Activated CD8-positive, alpha-beta memory T cell treated with anti-CD3 and anti-CD28 coated beads for 48 hours (primary cell): ENCODE measurements around the gene TMEM186.
"Not testable (repeated sequence)": the region's sequence is repeated elsewhere in the genome, so short reads cannot be mapped to it uniquely, and the experiment has no call there.

ENCODE experiments used
- DNase-seq, 3 experiments: peaks; one replicate each; pipeline ENCODE4 v3.0.0-alpha.2; 2020; ENCODE audit warnings: low read depth in 2 of 3, low spot score in 2 of 3

The TMEM186 gene, protein sequence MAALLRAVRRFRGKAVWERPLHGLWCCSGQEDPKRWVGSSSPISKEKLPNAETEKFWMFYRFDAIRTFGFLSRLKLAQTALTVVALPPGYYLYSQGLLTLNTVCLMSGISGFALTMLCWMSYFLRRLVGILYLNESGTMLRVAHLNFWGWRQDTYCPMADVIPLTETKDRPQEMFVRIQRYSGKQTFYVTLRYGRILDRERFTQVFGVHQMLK

DNA sequence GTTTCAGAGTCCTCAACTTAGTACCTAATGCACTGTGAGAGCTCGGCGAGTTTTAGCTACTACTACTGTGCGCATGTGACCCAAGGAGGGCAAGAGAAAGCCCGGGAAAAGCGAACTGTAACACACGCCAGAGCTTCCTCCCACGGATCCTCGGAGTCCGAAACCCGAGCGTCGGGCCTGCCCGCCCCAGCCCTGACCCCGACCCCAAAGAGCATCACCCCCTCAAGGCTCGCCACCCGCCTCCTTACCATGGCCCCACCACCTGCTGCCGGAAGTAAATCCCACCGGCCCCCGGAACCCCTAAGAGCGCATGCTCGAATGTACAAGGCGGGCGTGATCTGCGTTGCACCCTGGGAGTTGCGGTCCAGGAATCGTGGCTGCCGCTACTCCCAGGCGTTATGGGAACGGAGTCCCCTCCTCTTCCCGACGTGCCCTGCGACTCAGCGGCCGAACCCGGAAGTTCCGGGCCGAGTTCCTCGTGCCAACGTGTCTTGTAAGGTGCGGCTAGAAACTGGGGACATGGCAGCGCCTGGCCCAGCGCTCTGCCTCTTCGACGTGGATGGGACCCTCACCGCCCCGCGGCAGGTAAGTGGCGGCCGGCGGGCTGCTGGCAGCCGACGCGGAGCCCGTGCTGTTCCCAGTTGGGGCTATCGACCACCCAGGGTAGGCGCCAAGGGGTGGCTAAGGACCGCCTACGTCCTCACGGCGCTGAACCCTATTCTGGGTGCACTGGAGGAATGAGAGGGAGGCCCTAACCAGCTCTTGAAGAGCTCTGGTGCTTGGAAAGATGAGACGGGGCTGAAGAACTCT is at the start of gene TMEM186, which contains the start of gene PMM2:
Gene TMEM186, minus strand, starts transcription at position 276 of the 810 bp plus-strand sequence. Its CDS starts 25 bp downstream, at position 251.
Gene PMM2, plus strand, starts transcription at position 476 of the 810 bp plus-strand sequence. Its CDS starts 44 bp downstream, at position 520.
- peak; percentile 76 to 90 (median 88) for DNase-seq

DNA sequence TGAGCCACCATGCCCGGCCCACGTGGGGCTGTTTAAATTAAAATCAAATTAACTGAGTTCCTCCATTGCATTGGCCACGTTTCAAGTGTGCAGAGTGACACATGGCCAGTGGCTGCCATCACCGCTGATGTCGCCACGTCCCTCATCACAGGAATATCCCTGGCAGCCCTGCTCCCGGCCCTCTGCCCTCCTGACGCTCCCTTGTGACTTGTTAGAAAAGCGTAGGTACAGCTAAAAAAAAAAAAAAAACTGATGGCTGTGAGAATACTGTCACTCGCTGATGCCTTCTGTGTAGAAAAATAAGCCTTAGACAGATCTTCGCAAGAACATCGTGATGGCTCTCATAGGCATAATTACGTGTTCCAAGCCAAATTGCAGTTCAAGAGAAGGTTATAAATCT is 49.7 kb upstream of the TMEM186 start:
- DNase-seq = no peak

GRCh38 chr16:8846401-8846932 is 49.0 kb upstream of the TMEM186 start:
- DNase-seq = no peak

DNA sequence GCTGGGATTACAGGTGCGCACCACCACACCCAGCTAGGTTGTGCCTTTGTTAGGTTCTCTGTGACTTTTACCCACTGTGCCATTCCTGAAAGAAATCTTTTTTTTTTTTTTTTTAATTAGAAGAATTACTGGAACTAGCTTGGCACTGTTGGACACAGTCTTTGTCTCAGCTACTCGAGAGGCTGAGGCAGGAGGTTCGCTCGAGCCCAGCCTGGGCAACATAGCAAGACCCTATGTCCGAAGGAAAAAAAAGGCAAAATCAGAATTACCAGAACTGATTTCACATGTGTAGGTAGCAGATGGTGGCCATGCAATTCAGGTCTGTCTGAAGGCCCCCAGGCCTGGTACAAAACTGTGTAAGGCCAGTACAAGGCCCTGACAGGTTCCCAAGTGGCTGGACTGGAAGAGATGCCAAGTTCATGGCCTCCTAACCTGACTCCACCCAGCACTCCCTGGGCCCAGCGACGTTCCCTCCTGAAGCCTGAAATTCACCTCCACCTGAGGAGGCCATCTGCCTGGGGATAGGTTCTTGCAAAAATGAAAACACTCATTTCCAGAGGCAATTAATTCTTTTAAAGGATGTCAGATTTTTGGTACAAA is 48.4 kb upstream of the TMEM186 start:
- no peak for DNase-seq

DNA sequence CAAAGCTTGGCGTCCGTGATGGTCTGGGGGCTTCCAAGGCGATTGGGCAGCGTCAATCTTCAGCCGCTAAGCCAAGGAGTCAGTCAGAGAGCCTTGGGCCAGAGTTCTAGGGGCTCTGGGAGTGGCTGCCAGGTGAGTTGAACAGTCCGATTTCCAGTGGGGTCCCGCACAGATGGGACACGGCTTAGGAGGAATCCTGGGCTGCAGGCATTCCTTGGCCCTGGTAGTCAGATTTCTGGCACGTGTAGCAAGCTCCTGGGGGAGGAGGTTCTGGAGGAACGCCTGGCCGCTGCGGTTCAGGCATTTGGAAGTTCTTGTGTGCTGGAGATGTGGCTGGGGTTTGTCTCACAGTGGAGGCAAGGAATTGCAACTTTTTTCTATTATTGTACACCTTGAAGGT is 45.9 kb upstream of the TMEM186 start:
- not testable (repeated sequence) for DNase-seq

DNA sequence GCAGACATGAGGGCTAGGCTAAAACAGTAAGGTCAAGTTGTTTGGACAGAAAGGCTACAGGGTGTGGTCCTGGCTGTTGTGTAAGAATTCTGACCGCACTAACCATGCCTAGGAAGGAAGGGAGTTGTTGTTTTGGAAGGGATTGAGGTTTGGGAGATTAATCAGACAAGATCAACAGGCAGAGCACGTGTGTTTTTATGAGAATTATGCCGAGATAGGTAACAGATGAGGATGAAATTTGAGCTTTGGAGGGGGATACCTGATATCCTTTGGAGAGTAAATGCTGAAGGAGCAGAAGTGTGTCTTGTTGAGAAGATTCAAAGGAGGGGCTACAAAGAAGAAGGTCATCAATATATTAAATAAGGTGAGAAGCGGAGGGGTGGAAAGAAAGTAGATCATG is 44.6 kb upstream of the TMEM186 start:
- DNase-seq = not testable (repeated sequence)

- not testable (repeated sequence) for DNase-seq
Observed at GRCh38 chr16:8837594-8837993, 40.2 kb upstream of the TMEM186 start.

DNA sequence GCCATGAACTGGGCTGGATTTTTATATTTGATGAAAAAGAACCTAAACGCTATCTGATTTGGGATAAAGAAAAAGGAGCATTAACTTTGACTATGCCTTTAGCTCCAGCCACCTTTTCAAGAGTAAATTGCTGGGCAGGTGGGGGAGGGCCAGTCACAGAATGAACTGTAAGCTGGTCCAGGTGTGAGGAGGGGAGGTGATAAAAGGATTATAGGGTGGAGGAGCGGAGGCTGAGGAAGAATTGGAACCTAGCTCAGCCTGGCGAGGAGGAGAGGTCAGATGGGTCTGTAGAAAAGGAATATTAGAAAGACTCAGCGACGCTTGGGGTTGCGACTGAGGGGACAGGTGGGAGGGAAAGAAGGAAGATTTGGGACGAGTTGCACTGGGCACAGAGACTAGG is 39.4 kb upstream of the TMEM186 start:
- DNase-seq = not testable (repeated sequence)

- no peak for DNase-seq
Observed at GRCh38 chr16:8832717-8833105, 35.3 kb upstream of the TMEM186 start.

GRCh38 chr16:8831871-8832716 is 34.7 kb upstream of the TMEM186 start:
- DNase-seq = no peak

DNA sequence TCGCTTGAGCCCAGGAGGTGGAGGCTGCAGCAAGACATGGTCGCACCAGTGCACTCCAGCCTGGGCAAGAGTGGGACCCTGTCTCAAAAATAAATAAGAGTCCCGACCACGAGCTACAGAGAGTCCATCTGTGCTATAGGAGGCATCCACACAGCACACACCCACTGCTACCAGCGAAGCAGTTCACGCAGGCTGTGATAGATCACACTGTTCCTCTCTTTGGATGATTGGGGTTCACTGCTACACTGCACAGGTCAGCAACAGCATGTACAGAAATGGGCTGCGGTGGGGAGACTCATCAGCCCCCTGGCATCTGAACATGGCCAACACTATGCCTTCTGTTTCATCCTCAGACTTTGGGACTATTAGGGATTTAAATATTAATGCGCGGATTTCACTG is 34.0 kb upstream of the TMEM186 start:
- DNase-seq = no peak

GRCh38 chr16:8828541-8829165 is 31.2 kb upstream of the TMEM186 start:
- DNase-seq = no peak

GRCh38 chr16:8826278-8826879 is 28.9 kb upstream of the TMEM186 start:
- no peak for DNase-seq

DNA sequence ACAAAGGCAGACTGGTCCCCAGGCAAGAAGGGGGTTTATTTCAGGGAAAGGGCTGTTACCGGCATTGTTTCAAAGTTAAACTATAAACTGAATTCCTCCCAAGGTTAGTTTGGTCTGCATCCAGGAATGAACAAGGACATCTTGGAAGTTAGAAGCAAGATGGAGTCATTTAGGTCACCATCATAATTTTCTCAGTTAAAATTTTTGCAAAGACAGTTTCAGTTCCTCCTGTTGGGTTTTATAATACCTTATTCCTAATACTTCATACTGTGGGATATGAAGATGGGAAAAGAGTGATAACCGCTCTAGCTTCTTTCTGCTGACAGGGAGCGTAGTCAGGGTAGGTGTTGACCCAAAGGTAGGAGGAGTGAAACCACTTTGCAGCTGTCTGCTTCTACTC is 25.0 kb upstream of the TMEM186 start:
- DNase-seq = no peak

DNA sequence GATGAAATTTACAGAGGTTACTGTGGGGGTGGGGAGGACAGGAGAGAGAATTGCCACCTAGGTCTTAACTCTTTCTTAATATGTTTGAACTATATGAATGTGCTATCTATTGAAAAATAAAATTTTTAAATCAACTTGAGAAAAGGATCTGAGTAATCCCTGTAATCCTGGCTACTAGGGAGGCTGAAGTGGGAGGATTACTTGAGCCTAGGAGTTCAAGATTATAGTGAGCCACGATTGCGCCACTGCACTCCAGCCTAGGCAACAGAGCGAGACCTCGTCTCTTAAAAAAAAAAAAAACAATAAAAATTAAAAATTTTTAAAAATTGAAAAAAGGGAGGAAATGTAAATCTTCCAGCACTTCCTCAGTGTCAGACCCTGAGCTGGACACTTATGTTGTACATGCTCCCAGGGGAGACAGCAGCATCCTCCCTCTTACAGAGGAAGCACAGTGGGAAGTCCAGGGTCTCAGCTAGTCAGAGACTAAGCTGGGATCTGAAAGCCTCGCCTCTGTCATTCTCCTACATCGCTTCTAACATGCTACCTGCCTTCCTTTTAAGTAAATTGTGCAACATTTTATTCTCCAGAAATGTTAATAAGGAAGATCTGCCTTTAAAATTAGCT is 22.1 kb upstream of the TMEM186 start:
- no peak for DNase-seq

DNA sequence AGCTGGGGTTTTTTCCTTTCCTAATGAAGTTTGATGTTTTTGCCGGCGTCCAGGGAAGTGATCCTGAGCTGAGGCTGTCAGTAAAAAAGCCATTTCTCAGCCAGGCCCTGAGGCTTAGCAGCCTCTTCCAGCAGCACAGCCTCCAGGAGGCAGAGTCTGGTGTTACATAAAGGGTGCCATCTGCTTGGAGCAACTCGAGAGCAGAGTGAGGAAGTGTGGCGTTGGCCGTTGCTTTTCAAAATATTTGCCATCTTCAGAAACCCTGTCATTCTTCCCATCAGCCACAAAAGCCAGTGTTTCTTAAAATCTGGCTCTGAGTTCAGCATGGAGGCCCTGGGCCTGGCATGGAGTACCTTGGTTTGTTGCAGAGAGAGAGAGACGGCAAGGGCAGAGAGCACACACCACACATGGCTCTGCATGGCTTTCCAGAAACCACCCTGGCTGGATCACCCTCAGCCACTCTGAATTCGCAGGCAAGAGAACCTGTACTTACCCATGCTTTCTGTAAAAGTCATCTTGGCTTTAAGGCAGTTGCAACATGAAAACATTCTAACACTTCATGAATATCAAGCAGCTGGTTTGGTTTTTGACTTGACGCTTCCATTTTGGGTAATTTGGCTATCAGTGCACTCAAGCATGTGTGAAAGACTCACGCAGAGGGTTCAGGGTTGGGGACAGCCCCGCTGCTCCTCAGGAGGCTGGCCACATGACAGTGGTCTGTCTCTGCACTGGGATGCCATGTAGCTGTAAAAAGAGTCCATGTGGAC is 21.2 kb upstream of the TMEM186 start:
- no peak for DNase-seq

DNA sequence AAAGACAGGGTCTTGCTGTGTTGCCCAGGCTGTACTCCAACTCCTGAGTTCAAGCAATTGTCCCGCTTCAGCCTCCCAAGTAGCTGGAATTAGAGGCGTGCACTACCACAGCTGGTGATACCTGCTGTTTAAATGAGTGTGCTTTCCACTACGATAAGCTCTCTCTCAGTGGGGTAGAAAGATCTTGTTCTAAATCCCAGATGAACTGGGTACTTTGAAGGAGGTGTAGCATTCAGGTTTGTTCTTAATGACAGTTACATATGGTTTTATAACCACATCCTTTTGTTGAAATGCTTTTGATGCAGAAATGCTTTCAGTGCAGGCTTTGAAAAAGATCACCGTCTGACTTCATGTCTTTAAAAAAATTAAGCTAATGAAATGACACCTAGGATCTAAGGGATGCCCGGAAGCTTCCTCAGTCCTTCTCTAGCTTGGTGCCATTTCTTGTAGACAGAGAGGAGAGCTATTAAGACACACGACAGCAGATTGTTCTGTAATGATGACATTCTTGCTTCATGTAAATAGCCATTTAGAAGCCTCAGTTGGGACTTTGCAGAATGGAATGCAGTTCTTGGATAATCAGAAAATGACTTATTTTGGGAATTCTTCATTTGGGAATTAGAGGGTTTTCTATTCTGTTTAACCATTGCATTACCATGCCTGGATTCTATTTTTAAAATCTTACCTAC is 19.7 kb upstream of the TMEM186 start:
- no peak for DNase-seq

GRCh38 chr16:8814095-8814806 is 16.8 kb upstream of the TMEM186 start:
- no peak for DNase-seq
